Mucosa of gallbladder (tissue), 1 donor: Measurements from ENCODE around the gene ATP8A2. TPM values are rescaled to one million over a fixed set of nuclear protein-coding genes. Genes with fewer than 3 reads are reported as not detected.

Experiments used
- DNase-seq: peaks from one replicate; pipeline ENCODE4 v3.0.0-alpha.2; 2020; ENCODE audit warnings: low spot score
- total RNA-seq: library from RNA; stranded (reverse); gene quantifications from one replicate; pipeline ENCODE4 v1.2.1, GENCODE V29; 2021
- donor health status: DM: no; HTN: no; CAD: no.

The ATP8A2 gene
- total RNA-seq, 1 donor from 2014 or later: 0.29 TPM

DNA sequence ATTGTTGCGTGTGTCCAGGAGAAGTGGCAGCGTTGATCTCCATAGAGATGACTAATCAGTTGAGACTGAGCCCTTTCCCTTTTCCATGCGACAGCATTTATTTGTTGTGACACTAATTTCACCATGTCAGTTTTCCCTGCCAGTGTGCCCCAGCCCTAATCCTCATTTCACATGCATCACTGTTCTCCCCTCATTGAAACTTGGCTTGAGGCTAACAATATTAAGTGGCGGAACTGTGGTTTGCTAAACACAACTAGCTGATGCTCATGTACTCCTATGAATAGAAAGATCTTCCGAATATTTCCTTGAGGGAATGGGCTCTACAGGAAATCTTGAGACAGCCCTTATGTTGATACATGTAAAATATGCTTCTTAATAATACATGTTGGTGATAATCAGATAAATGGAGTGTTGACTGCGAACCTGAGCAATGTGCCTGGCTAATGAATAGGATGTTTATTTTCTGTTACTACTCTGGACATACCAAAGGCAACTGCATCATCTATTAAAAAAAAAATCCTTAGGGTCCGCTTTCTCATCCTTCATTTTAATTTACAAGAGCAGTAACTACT, 258.6 kb downstream of the ATP8A2 start:
- DNase-seq: no peak

DNA sequence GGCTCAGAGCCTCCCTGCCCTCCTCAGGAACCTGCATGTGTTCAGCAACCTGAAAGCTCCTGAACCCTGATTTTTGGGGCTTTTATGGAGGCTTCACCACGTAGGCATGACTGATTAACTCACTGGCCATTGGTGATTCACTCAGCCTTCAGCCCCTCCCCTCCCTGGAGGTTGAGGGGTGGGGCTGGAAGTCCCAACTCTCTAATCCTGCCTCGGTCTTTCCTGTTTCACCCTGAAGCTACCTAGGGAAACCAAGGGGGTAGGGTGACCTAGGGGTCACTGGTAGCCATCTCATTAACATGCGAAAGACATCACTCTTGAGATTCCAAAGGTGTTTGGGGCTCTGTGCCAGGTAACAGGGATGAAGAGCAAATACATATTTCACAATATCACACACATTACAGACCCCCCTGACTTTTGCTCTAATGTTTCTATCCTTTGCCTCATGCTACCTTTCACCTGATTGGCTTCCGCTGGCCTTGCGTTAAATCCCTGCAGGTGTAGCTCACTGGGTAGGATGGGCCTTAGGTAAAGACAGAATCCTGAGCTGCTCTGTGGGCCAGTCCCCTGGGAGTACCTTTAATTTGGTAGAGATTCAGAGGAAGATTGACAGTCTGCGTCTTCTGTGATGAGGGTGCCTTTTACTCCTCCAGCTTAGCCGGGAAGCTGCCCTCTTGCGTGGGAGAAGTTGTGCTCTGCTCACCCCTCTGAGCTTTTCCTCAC, 260.6 kb downstream of the ATP8A2 start:
- no peak for DNase-seq

DNA sequence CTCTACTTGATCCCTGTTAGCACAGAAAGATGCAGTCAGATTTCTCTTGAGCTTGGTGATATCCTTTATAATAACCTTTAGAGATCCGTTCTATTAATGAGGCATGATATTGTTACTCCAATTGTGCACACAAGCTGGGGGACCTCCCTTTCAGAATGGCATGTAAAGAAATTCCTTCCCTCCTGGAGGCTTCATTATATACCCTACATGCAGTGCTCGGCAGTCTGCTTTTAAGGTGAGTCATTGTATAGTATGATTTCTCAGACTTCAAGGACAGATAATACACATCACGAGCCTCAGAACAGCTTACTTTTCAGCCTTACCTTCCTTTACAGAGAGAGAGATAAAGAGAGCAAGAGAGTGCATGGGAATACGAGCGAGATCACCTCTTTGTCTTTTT, 261.3 kb downstream of the ATP8A2 start:
- DNase-seq: no peak

DNA sequence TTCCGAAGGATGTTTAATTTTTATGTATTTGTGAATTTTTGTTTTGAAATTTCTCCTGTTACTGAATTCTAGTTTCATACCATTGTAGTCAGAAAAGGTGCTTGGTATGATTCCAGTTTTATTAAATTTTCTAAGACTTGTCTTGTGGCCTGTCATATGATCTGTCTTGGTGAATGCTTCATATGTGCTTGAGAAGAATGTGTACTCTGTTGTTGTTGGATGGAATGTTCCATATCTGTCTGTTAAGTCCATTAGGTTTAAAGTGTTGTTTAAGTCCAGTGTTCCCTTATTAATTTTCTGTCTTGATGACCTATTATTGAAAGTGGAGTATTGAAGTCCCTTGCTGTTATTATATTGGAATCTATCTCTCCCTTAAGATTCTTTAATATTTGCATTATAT, 273.9 kb downstream of the ATP8A2 start:
- no peak for DNase-seq

DNA sequence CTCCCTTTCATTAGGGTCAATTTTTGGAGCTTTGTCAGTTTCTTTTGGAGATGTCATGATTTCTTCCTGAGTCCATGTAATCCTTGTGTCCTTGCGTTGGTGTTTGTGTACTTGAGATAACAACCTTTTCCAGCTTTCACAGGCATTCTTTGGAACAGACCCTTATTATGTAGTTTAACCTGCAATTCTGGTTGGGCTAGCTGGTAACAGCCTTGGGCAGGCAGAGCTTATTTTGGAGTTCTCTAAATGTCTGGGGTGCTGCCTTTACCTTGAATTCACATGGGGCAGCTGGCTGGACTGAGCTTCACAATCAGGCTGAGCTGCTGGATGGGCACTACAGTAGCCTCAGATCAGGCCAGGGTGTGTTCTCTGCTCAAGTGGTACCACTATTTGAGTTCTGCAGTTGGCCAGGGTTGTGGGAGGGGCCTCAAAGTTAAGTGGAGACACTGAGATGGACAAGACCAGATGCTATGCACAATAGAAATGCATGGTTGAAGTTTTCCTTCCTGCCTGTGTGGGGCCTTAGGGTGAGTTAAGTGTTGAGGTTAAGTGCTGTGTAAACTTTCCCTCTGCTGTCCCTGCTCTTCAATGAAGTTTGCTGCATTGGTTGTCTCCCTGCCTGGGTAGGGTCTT, 277.3 kb downstream of the ATP8A2 start:
- DNase-seq: no peak

DNA sequence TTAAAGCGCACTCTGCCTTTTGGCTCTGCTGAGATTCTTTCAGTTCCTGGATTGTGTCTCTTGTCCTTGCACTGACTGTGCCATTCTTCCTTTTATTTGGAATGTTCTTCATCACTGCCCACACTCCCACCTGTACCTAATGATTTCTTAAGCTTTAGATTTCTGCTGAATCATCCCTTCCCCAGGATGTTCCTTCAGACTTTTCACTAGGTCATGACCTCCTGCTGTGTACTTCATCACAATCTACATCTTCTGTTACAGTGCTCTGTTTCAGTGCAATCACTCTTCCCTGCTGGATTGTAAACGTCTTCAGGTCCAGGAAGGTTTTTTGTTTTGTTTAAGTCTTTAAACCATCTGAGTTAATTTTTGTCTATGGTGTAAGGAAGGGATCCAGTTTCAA, 281.0 kb downstream of the ATP8A2 start:
- no peak for DNase-seq

DNA sequence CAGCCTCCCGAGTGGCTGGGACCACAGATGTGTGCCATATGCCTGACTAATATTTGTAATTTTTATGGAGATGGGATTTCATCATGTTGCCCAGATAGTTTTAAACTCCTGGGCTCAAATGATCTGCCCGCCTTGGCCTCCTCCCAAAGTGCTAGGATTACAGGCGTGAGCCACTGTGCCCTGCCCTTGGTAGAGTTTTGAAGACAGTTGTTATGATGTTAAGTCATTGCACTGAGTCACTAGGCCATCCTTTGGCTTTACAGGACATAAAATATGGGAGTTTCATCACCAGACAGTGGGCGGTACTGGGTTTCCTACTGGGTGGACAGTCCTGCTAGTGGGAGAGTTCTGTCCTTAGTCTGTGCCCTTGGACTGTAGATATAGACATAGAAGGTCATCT, 282.5 kb downstream of the ATP8A2 start:
- no peak for DNase-seq

DNA sequence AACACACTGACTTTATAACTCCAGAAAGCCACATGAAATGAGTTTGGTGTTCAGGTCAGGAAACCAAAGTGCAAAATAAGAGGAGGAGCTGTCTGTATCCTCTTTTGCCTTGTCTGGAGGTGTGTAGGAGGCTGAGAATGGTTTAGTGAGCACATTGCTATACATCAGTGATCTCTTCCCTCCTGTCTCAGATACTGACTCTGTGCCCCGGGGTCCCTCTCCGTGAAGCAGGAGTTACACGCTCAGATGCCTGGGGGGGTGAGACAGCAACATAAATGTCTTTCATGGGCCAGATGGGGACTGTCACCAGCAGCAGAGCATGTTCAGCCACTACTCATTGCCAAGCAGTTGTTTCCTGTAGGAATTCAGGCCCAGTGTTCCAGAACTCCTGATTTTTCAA, 285.4 kb downstream of the ATP8A2 start:
- no peak for DNase-seq

DNA sequence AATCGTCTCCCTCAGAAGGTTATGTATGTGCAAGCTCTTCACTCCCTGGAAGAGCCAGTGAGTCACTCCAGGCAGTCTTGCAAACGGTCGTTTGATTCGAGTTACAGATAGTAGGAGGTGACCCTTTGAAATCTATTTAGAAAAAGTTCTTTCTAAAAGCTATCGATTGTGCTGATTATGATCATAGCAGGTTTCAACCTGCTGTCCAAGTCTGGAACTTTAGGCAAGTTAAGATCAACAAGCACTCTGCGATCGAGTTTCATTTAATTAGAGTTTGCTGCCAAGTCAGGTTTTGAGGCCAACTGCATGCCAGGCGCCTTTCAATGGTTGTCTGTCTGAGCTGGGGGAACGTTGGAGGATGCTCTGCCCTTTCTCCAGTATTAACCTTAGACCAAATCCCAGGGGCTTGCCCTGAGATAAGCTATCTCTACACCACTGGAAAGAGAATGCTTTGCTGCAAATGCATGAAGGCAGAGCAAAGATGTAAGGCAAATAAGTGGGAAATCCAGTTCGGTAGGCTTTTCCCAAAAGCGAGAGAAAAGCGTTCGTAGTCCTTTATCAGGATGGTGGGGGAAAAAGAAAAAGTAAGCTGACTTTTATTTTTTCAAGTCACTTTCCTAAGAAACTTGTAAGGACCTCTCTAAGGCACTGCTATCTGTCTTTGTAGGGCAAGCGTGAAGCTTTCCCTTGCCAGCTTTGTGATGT, 287.5 kb downstream of the ATP8A2 start:
- no peak for DNase-seq

DNA sequence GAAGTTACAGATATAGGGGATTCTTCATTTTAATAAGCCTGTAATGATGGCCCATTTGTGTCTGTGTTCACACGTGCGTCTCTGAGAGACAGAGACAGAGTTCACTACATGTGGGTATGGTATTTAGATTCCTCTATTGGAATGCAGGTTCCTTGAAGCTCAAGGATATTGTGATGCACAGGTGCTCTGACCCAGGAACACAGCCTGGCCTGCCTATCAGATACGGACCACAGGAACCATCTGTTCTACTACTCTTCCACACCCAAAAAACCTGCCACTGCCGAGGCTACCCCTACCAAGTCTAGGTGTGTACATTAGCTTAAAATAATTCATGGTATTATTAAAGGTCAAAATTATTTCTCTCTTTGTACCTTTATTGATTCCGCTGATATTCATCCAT, 289.2 kb downstream of the ATP8A2 start:
- DNase-seq: no peak

DNA sequence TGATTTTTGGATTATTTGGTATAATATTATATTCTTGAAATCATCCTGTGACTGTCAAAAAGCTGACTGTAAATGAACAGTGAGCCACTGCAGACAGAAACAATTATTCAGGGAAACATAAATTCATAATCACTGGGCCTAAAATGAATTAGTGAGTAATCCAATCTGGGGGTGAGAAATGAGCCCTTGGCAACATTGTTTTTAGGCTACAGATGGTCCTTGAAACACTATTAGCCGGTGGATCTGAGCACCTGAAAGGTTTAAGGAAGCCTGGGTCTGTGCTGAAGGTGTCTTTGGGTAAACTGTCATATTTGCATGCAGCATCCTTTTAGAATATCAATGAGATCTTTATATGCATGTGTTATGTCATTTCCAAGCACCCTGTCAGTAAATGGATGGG, 290.7 kb downstream of the ATP8A2 start:
- no peak for DNase-seq

DNA sequence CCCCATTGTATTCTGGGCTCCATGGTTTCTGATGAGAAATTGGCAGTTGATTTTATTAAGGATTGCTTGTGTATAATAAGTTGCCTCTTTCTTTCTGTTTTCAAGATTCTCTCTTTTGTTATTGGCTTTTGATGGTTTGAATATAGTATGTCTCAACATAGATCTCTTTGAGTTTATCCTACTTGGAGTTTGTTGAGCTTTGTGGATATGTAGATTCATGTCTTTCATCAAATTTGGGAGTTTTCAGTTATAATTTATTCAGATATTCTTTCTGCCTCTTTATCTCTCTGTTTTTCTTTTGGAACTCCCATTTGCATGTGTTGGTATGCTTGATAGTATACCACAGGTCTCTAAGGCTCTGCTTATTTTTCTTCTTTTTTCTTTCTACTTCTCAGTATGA, 296.6 kb downstream of the ATP8A2 start:
- no peak for DNase-seq

DNA sequence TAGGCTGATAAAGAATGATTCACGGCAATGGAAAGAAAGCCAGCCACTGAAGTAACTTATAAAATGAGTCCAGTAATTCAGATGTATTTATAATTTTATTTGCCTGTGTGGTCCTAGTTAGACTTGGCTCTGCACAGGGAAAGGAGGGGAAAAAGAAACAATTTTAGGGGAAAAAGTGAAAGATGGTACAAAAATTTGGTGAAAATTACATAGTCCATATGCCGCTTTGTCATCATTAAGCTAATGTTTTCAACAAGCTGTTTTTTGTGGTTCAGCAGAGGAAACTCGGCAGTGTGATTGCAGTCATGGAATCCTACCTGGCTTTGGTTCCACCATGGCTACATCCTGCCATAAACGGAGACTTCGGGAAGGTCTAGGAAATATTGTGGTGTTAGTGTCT, 301.9 kb downstream of the ATP8A2 start:
- no peak for DNase-seq

DNA sequence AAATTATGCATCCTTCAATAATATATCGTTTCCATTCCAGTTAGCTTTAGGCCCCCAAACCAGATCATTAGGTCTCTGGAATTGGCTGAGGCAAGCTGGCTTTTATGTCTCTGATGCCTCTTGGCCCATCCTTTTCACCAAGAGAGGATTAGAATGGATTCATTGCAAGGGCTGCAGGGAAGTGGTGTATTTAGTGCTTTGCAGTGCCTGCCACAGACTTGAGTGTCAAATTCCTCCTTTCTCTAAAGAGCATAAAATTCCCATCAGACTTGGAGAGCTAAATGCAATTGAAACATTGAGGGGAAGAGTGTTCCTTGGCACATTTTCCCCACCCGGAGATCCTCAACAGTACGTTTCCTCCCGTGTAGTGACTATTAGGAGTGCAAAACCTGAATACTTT, 302.6 kb downstream of the ATP8A2 start:
- DNase-seq: no peak

DNA sequence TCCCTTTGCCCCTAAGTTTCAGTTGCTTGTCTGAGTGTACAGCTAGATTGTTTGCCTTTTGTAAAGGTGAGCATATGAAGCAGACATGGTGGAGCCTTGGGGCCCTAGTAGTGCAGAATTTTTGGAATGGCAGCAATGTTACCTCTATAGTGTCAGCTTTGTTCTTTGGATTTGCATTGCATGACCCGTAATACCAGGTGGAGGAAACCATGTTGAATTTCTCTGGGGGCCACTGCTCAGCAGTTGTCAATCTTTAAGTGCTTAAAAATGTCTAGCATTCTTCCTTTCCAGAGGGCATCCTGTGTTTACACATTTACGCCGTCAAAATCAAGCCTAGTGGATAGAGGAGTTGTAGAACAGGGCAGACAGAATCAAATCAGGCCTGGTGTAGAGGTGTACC, 303.3 kb downstream of the ATP8A2 start:
- no peak for DNase-seq

DNA sequence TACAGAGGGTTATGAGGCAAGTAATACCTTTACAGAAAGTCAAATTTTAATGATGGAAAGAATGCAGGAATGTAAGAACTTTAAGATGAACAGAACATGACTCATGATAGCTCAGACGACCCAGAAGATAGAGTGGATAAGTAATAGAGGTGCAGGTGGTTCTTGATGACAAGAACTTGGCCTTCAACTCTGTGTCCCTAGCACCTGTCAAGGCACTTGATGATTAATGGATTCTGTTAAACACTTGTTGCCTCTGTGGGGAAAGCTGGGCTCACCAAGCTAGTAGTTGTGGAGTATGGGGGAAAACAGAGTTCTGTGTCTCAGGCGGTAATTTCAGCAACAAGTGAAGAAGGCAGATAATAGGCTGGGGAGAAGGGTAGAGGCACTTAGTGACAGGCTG, 306.2 kb downstream of the ATP8A2 start:
- no peak for DNase-seq

DNA sequence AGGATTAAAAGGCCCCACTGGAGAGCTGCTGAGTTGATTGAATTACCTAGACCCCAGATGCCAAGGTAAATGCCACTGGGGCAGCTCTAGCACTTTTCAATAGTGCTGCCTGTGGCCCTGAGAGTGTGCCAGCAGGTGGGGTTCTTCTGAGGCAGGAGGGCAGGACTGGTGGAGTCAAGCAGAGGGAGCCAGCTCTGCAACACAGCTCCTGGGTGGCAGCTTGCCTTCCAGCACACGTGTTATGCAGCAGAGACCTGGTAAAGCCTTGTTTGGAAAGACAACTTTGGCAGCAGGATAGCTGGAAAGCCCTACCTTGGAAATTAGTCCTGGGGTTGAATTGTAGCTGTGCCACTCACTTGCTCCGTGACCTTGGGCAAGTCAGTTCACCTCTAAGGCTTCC, 306.6 kb downstream of the ATP8A2 start:
- no peak for DNase-seq

DNA sequence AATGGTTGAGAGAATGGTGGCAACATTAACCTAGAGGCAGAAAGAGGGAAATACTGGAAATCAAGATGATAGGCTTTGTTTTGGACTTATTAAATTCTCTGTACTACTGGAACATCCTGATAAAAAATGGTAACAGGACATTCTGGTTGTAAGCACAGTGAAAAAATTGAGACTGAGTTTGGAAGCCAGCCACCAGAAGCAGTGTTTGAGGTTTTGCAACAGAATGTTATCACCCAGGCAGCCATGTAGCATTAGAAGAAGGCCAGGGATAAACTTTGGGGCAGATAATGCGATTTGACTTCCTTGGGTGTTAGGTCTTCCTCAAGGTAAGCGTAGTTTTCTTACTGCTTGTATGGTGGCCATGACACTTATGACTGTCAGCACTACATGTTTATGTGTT, 307.4 kb downstream of the ATP8A2 start:
- DNase-seq: no peak

DNA sequence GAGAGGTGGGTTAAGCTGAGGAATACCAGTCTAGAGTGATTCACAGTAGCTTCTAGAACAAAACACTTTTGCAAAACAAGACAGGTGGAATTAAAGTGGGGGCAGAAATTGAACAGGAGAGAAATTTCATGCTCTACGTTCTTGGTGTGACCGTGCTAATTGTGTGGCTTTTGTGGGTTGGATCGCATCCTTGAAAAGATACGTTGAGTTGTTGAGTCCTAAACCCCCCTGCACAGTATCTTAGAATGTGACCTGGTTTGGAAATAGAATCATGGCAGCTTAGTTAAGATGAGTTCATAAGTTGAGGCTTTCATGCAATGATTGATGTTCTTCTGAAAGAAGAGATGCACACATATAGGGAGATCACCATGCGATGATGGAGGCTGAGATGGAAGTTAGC, 308.2 kb downstream of the ATP8A2 start:
- DNase-seq: no peak

DNA sequence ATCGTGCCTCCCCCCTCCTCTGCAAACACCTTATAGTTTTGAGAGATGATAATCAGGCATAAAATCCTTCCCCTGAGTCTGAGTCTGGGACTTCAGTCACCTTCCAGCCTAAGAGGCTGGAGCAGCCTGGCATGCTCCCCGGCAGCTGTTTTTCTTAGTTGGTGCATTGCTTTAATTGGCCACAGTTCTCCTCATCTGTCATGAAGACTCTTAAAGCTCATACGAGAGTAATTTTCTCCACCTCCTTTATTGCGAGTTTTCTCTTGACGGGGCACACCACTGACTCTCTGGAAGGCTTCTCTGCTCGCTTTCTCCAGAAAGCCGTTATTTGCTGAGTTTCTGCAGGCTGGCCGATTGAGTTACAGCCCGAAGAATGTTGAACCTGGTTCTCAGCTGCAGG, 310.5 kb downstream of the ATP8A2 start:
- DNase-seq: no peak

DNA sequence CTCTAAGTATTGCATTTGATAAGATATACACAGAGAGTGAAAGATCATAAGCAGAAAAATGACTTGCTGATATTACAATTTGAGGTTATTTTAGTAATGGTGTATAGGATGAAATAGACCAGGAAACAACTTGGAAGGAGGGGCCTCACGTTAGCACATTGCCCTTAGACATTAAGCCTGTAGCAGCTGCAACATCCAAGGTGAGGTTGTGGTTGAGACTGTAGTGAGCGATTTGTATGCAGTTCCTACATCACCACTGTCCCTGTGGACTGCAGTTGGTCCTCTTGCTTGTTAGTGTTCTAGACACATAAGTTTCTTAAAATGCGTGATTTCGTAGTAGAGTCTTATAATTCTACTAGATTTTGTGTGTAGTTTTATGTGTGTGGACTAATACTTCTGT, 311.3 kb downstream of the ATP8A2 start:
- DNase-seq: no peak

DNA sequence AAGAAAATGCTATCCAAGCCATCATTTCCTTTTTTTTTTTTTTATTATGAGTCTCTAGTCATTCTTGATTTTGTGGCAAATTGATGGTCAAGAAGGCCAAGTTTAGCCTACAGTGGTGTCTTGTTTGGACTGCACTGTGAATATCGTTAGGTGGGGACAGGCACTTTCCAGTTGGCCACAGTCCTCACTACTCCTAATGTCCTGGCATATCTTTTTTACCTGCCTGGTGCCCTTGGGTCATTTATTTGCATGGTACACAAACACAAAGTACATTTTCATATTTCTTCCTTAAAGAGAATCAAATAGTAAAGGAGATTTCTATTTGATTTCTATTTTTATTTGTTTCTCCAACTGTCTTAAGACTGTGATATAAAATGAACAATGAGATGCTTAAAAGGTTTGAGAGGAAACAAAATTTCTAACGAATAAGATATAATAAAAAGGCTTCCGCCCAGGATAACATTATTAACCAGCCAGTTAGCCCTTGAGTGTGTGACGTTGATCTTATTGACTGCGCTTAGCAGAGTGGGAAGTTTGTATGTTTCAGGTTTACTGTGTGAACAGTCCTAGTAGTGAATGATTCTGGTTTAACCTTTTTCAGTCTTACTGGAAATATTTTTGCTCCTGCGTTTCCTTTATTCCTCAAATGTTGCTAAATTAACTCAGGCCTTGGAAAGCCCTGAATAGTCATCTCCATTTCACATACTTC, 312.0 kb downstream of the ATP8A2 start:
- no peak for DNase-seq
